ENCODE results near the gene NFKBIL1.

GRCh38 chr6:31534011-31534410 is 13.4 kb upstream of the NFKBIL1 start:
- no peak for TF ChIP-seq CTCF (IDR thresholded peaks at IDR 0.05; ENCODE audit: low read depth, low read length, missing input control)
- TF ChIP-seq GABPA (IDR thresholded peaks at IDR 0.05 in 1 of 2, conservative IDR thresholded peaks at IDR 0.05 in 1 of 2): no peak
- no peak for TF ChIP-seq YY1 (IDR thresholded peaks at IDR 0.05)
- TF ChIP-seq ZBTB33 (IDR thresholded peaks at IDR 0.05): no peak
- TF ChIP-seq ATF3 (IDR thresholded peaks at IDR 0.05): no peak
- TF ChIP-seq REST (IDR thresholded peaks at IDR 0.05): no peak
- no peak for TF ChIP-seq MAX (IDR thresholded peaks at IDR 0.05)
- no peak for TF ChIP-seq SP1 (IDR thresholded peaks at IDR 0.05)
- TF ChIP-seq JUND (IDR thresholded peaks at IDR 0.05): no peak
- TF ChIP-seq TAF1 (conservative IDR thresholded peaks at IDR 0.05): no peak

Data from liver (tissue), 3 donors.